Breast epithelium (tissue), 4 donors: ENCODE measurements around the gene GRHL3. TPM values are rescaled to one million over a fixed set of nuclear protein-coding genes. Genes with fewer than 3 reads are reported as not detected.
"Not testable (repeated sequence)": the region's sequence is repeated elsewhere in the genome, so short reads cannot be mapped to it uniquely, and the experiment has no call there.

Experiments
- DNase-seq, 2 donors: peaks; one replicate each; pipeline ENCODE4 v3.0.0-alpha.2; 2019; ENCODE audit warnings: low spot score in 2 of 2
- H3K27ac ChIP-seq, 2 donors: fragments of 200-600 bp; sonication (generic) in 1 of 2; one replicate each; pipeline ENCODE4 v1.5.1; 2016 to 2019; ENCODE audit warnings: mild to moderate bottlenecking in 1 of 2
- H3K27me3 ChIP-seq, 2 donors: fragments of 200-600 bp; sonication (generic) in 1 of 2; one replicate each; pipeline versions ENCODE4 v1.5.1 to v1.6.0; 2017 to 2019; ENCODE audit warnings: control low read depth in 1 of 2, mild to moderate bottlenecking in 1 of 2
- H3K36me3 ChIP-seq: fragments of 200-600 bp; one replicate; pipeline ENCODE4 v1.5.1; 2019
- H3K4me1 ChIP-seq, 2 donors: fragments of 200-600 bp; sonication (generic); one replicate each; pipeline ENCODE4 v1.5.1; 2016 to 2019; ENCODE audit warnings: control low read depth in 1 of 2
- H3K4me3 ChIP-seq, 3 donors: fragments of 200-600 bp; sonication (generic); 1 replicate in 2 of 3; 2 replicates in 1 of 3; pipeline ENCODE4 v1.5.1; 2016 to 2019; ENCODE audit warnings: mild to moderate bottlenecking in 3 of 3, moderate library complexity in 2 of 3
- H3K9me3 ChIP-seq, 2 donors: fragments of 200-600 bp; sonication (generic) in 1 of 2; one replicate each; pipeline ENCODE4 v1.5.1; 2016 to 2019; ENCODE audit warnings: control low read depth in 1 of 2
- POLR2A ChIP-seq: fragments of 450-650 bp; IDR thresholded peaks from one replicate; pipeline ENCODE4 v1.6.1; 2016; ENCODE audit warnings: antibody characterized with exemption, mild to moderate bottlenecking, moderate library complexity
- POLR2AphosphoS5 ChIP-seq, 3 donors: sonication (generic); formaldehyde crosslinking; IDR thresholded peaks; one replicate each; pipeline ENCODE4 v1.6.1; 2017; ENCODE audit warnings: antibody characterized with exemption in 3 of 3
- intact Hi-C: fragments of 100-400 bp; cut with DNase I; formaldehyde crosslinking; loops from one replicate; pipeline ENCODE4 v1.15.1; 2023; ENCODE audit warnings: low total_unique reads
- total RNA-seq, 3 donors: library from RNA; depleted of rRNA; stranded (reverse); fragments of >200 nt; gene quantifications; one replicate each; pipeline ENCODE4 v1.1.0, GENCODE V29; 2016
- TF ChIP-seq, protein P1 (sequence below), 3 donors: fragments of 450-650 bp; IDR thresholded peaks; one replicate each; pipeline ENCODE4 v1.5.1; 2016 to 2017; ENCODE audit warnings: antibody characterized with exemption in 3 of 3, mild to moderate bottlenecking in 3 of 3, moderate library complexity in 3 of 3

Gene GRHL3
- total RNA-seq, 3 donors from 2014 or later, result 0.98 to 4.0 TPM; not detected in 1

DNA sequence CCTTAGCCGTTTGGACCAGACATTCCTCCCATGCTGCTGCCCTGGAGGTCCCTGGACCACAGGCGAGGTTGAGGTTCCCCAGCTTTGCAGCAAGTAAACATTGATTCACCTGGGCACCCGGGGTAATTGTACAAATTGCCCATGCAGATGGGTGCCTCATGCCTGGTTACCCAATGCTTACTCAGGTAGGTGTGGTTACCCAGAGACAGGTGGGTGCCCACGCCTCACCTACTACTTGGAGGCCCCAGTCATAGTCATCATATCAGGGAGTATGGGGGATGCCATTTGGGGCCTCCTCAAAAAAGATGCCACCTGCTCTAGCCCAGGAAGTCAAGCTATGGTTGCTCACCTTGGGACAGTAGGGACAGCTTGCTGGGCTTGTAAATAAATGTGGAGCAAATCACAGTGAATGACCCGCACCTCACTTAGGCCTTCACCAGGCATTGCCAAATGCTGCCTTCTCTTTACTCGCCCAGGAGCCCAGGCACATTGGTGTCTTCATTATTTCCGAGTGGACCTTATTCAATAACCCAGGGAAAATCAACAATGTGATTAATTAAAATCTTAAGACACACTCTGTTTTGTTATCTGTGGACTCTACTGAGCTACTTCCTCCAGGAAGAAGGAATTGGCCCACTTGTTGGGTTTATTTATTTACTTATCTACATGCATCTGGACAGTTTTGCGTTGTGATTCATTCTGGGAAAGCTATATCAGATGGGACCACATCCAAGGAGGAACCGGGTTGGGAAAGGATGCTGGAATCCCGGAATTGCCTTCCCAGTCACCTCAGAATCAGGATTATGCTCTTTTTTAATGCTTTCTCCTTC, 35.6 kb upstream of the GRHL3 start:
- no peaks in the 10 kb centered on the region for H3K9me3 ChIP-seq
- H3K36me3 ChIP-seq, result no peaks in the 10 kb centered on the region
- DNase-seq, result no peak
- intact Hi-C loops, result no loop called here
- peaks cover 3 to 7% of the 10 kb centered on the region in 2 donors for H3K4me1 ChIP-seq
- no peak overlapping the region for H3K4me3 ChIP-seq
- H3K27me3 ChIP-seq, result no peaks in the 10 kb centered on the region
- TF ChIP-seq, protein P1, sequence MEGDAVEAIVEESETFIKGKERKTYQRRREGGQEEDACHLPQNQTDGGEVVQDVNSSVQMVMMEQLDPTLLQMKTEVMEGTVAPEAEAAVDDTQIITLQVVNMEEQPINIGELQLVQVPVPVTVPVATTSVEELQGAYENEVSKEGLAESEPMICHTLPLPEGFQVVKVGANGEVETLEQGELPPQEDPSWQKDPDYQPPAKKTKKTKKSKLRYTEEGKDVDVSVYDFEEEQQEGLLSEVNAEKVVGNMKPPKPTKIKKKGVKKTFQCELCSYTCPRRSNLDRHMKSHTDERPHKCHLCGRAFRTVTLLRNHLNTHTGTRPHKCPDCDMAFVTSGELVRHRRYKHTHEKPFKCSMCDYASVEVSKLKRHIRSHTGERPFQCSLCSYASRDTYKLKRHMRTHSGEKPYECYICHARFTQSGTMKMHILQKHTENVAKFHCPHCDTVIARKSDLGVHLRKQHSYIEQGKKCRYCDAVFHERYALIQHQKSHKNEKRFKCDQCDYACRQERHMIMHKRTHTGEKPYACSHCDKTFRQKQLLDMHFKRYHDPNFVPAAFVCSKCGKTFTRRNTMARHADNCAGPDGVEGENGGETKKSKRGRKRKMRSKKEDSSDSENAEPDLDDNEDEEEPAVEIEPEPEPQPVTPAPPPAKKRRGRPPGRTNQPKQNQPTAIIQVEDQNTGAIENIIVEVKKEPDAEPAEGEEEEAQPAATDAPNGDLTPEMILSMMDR (IDR thresholded peaks at IDR 0.05), result no peak
- TF ChIP-seq POLR2AphosphoS5 (IDR thresholded peaks at IDR 0.05), result peak in 1 of 3 donors; percentile 60
- H3K27ac ChIP-seq, result peak overlapping the region; percentile 54 to 73

DNA sequence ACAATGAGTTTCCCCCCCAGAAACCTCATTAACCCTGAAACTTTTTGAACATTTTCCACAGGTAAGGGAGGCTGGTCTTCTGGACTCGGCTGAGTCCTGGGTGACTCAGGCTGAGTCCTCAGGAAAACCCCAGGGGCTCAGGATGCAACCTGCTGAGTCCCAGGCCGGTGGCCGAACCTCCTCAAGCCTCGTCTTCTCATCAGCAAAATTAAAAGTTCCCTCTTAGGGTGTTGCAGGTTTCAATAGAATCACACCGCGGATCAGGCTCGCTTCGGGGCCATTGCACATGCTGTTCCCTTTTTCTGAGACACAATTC, 35.0 kb upstream of the GRHL3 start:
- peaks cover 3 to 7% of the 10 kb centered on the region in 2 donors for H3K4me1 ChIP-seq
- no peak for TF ChIP-seq POLR2A
- no peaks in the 10 kb centered on the region for H3K27me3 ChIP-seq
- no peak overlapping the region for H3K4me3 ChIP-seq
- H3K9me3 ChIP-seq, result no peaks in the 10 kb centered on the region
- intact Hi-C loops, result no loop called here
- peak overlapping the region; percentile 54 to 73 for H3K27ac ChIP-seq
- no peaks in the 10 kb centered on the region for H3K36me3 ChIP-seq
- DNase-seq, result no peak

DNA sequence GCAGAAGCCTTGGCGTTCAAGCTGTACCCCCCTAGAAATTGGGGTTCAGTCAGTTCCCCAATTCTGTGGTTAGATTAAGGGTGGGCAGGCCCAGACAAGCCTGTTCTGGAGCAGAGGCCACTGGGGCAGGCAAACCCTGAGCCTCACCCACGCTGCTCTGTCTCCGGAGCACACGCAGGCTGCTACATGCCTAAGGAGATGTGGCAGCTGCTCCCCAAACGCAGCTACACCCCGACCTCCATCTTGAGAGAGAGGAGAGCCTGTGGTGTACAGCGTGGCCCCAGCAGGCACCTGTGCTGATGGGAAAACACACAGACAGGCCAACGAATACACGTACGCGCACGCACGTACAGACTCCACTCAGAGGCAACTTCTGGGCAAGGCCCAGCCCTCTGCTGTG, 33.9 kb upstream of the GRHL3 start:
- no peak for TF ChIP-seq POLR2AphosphoS5 (IDR thresholded peaks at IDR 0.05)
- TF ChIP-seq, protein P1 (IDR thresholded peaks at IDR 0.05), result no peak
- TF ChIP-seq POLR2A, result no peak
- intact Hi-C loops, result no loop called here
- Histone ChIP-seq H3K36me3 (no peaks in the 10 kb centered on the region), H3K27me3 (no peaks in the 10 kb centered on the region), H3K9me3 (no peaks in the 10 kb centered on the region), H3K27ac (peak overlapping the region; percentile 58 to 59), H3K4me1 (peaks cover 3 to 12% of the 10 kb centered on the region in 2 donors), H3K4me3 (no peak overlapping the region)
- DNase-seq, result no peak

DNA sequence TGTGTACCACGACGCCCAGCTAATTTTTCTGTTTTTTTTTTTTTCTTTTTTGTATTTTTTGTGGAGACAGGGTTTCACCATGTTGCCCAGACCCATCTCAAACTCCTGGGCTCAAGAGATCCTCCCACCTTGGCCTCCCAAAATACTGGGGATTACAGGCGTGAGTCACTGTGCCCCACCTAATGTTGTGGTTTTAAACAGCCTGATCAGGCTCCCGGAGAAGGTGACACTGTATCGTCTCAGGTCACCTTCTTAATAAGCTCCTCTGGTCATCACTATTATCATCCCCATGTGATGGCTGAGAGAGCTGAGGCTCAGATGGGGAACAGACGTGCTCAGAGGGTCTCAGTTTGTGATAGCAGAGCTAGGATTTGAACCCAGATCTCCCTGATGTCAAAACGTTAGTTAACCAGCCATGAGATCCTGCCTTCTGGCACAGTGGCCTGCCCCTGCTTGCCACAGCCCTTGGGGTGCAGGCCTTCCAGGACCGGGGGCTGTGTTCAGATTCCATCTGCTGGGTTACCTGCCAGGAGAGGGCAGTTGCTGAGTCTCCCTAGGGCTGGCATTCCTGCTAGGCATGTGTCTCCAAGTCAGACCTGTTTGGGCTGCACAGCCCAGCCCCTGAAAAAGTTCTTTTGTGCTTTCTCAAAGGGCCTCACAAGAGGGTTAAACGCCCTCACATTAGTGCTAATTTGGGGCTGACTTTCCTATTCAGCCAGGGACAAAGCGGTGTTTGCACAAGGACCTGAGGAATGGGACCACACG, 32.7 kb upstream of the GRHL3 start:
- H3K36me3 ChIP-seq, result no peaks in the 10 kb centered on the region
- H3K4me1 ChIP-seq, result peaks cover 3 to 13% of the 10 kb centered on the region in 2 donors
- H3K4me3 ChIP-seq, result no peak overlapping the region

DNA sequence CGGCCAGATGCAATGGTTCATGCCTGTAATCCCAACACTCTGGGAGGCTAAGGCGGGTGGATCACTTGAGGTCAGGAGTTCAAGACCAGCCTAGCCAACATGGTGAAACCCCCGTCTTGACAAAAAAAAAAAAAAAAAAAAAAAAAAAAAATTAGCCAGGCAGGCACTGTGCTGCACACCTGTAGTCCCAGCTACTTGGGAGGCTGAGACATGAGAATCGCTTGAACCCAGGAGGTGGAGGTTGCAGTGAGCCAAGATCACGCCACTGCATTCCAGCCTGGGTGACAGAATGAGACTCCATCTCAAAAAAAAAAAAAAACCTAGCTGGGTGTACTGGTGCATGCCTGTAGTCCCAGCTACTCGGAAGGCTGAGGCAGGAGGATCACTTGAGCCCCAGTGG, 31.4 kb upstream of the GRHL3 start:
- intact Hi-C loops, H3K36me3 ChIP-seq, H3K4me3 ChIP-seq, H3K9me3 ChIP-seq, H3K27me3 ChIP-seq, DNase-seq, H3K27ac ChIP-seq: not testable (repeated sequence)
- peaks cover 3 to 13% of the 10 kb centered on the region in 2 donors for H3K4me1 ChIP-seq

More for the DNA sequence above, 32.7 kb upstream of the GRHL3 start:
- intact Hi-C loops, result no loop called here
- peak overlapping the region; percentile 14 to 19 for H3K27ac ChIP-seq
- no peak for DNase-seq
- no peaks in the 10 kb centered on the region for H3K9me3 ChIP-seq
- no peak for TF ChIP-seq POLR2A
- no peak for TF ChIP-seq POLR2AphosphoS5 (IDR thresholded peaks at IDR 0.05)
- TF ChIP-seq, protein P1 (IDR thresholded peaks at IDR 0.05), result no peak
- no peaks in the 10 kb centered on the region for H3K27me3 ChIP-seq

DNA sequence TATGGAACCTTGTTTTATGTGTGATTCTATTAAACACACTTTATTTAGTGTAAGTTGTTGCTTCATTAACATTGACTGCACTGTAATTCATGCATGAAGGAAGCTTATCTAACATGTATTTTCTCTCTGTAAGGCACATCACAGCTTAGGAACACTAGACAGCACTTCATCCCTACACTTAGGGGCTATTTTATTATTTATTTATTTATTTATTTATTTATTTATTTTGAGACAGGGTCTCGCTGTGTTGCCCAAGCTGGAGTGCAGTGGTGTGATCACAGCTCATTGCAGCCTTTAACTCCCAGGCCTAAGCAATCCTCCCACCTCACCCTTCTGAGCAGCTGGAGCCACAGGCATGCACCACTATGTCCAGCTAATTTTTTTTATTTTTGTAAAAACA, 30.7 kb upstream of the GRHL3 start:
- H3K36me3 ChIP-seq, result no peaks in the 10 kb centered on the region
- no peak overlapping the region for H3K27ac ChIP-seq
- no peaks in the 10 kb centered on the region for H3K9me3 ChIP-seq
- no peak for DNase-seq
- H3K4me3 ChIP-seq, result no peak overlapping the region
- no peak for TF ChIP-seq POLR2AphosphoS5 (IDR thresholded peaks at IDR 0.05)
- H3K27me3 ChIP-seq, result no peaks in the 10 kb centered on the region
- intact Hi-C loops, result no loop called here
- H3K4me1 ChIP-seq, result peaks cover 3 to 13% of the 10 kb centered on the region in 2 donors
